ENCODE measurements around the gene UNKL. TPM values are rescaled to one million over a fixed set of nuclear protein-coding genes. Genes with fewer than 3 reads are reported as not detected.

Gene UNKL
- total RNA-seq, 1 experiment from 2014 or later: 32.0 TPM

DNA sequence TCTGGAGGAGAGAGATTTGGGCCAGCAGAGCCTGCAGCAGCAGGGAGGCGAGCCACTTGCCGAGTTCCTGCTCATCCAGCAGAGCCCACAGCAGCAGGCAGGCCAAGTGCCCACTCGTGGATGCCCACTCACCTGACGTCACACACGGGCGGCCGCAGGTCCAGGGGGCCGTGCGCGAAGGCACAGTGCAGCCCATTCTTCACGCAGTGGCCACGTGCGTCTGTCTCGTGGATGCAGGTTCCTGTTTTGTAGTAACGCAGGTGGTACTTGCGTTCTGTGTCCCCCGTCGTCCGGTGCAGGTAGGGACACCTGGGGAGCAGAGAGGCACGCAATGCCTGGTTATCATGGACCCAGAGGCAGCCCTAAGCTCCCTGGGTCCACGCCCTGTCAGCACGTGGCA, 11.5 kb downstream of the UNKL start:
- Histone ChIP-seq H3K23ac (ENCODE audit: insufficient read length, low read depth, low read length) (no peak overlapping the region), H3K18ac (ENCODE audit: insufficient read length, low read depth, low read length) (no peak overlapping the region), H2AK5ac (ENCODE audit: insufficient read length, low read length) (no peak overlapping the region), H3K9ac (ENCODE audit: extremely low read depth, insufficient read length, low read length) (no peak overlapping the region), H3K4ac (ENCODE audit: low read depth, low read length) (no peak overlapping the region), H3K23me2 (ENCODE audit: insufficient read length, low read depth, low read length, poor library complexity, severe bottlenecking) (no peaks in the 10 kb centered on the region), H2BK20ac (ENCODE audit: low read depth, low read length, poor library complexity, severe bottlenecking) (no peak overlapping the region), H2BK120ac (ENCODE audit: low read depth, low read length, poor library complexity, severe bottlenecking) (no peak overlapping the region), H2BK5ac (ENCODE audit: insufficient read length, low read length) (no peak overlapping the region), H3K9me3 (ENCODE audit: control insufficient read depth, low read depth, low read length) (no peaks in the 10 kb centered on the region), H3K4me2 (ENCODE audit: insufficient read depth, insufficient read length, low read length) (no peak overlapping the region), H4K5ac (ENCODE audit: insufficient read length, low read depth, low read length) (no peak overlapping the region), H4K91ac (ENCODE audit: insufficient read length, low read depth, low read length) (no peak overlapping the region), H2AFZ (ENCODE audit: low read length) (no peak overlapping the region), H3T11ph (ENCODE audit: low read length) (no peak overlapping the region), H3K4me1 (ENCODE audit: insufficient read depth, low read length) (no peaks in the 10 kb centered on the region), H3K27me3 (ENCODE audit: insufficient read depth, low read length) (no peaks in the 10 kb centered on the region), H2BK12ac (ENCODE audit: insufficient read length, low read depth, low read length) (no peak overlapping the region), H2BK15ac (ENCODE audit: low read depth, low read length) (no peak overlapping the region), H3K79me2 (ENCODE audit: insufficient read depth, low read length) (no peaks in the 10 kb centered on the region; the same call in 1 of the 2 replicates), H4K20me1 (ENCODE audit: control insufficient read depth, insufficient read depth, insufficient read length) (no peaks in the 10 kb centered on the region), H3K79me1 (ENCODE audit: insufficient read depth, low read depth, low read length, poor library complexity, severe bottlenecking) (no peaks in the 10 kb centered on the region), H3K56ac (ENCODE audit: insufficient read length, low read depth, low read length) (no peak overlapping the region), H3K14ac (ENCODE audit: insufficient read depth, low read length) (no peak overlapping the region), H4K8ac (replicated peaks; ENCODE audit: insufficient read length, low read depth, low read length) (no peak overlapping the region), H3K27ac (ENCODE audit: insufficient read length, low read depth, low read length) (no peak overlapping the region)
- no peak for TF ChIP-seq CTCF (conservative IDR thresholded peaks at IDR 0.05)
- Mint-ChIP-seq H3K4me1 (peaks cover 0 to 2% of the 10 kb centered on the region in 2 experiments; a peak in 1 of 4 replicates), H3K9me3 (no peaks in the 10 kb centered on the region), H3K27me3 (ENCODE audit: low read depth) (no peaks in the 10 kb centered on the region), H3K27ac (no peak overlapping the region; a peak in 1 of 7 replicates), H3K4me3 (no peak overlapping the region), H3K36me3 (ENCODE audit: insufficient read depth in 1 of 3, low read depth in 3 of 3) (peaks cover 7 to 27% (median 27%) of the 10 kb centered on the region in 3 experiments; a peak in 6 of 7 replicates)
- WGBS (ENCODE audit: extremely low coverage, insufficient read length, low lambda C conversion rate): no CpG with 5 or more reads among the region's 22 CpGs
- no peak for DNase-seq
